Stomach (tissue), 4 donors: Measurements from ENCODE around the gene THAP6.
A peak's percentile ranks its signal among the peaks of the same experiment; 100 is the strongest.

Experiments used
- CTCF ChIP-seq, 7 experiments: fragments of 450-650 bp in 4 of 7; fragments of 200-600 bp in 3 of 7; sonication (generic) in 3 of 7; IDR thresholded peaks; one replicate each; pipeline ENCODE4 v1.5.1; 2016 to 2019; ENCODE audit warnings: antibody characterized with exemption in 7 of 7, control low read depth in 2 of 7, mild to moderate bottlenecking in 1 of 7
- EP300 ChIP-seq: sonication (generic); formaldehyde crosslinking; IDR thresholded peaks from one replicate; pipeline ENCODE4 v1.6.1; 2017; ENCODE audit warnings: antibody characterized with exemption
- POLR2A ChIP-seq, 4 donors: fragments of 450-650 bp; IDR thresholded peaks; one replicate each; pipeline ENCODE4 v1.6.1; 2016; ENCODE audit warnings: antibody characterized with exemption in 4 of 4, control low read depth in 2 of 4, mild to moderate bottlenecking in 1 of 4, moderate library complexity in 1 of 4
- POLR2AphosphoS5 ChIP-seq, 3 donors: sonication (generic); formaldehyde crosslinking; IDR thresholded peaks; one replicate each; pipeline ENCODE4 v1.6.1; 2016; ENCODE audit warnings: antibody characterized with exemption in 3 of 3

DNA sequence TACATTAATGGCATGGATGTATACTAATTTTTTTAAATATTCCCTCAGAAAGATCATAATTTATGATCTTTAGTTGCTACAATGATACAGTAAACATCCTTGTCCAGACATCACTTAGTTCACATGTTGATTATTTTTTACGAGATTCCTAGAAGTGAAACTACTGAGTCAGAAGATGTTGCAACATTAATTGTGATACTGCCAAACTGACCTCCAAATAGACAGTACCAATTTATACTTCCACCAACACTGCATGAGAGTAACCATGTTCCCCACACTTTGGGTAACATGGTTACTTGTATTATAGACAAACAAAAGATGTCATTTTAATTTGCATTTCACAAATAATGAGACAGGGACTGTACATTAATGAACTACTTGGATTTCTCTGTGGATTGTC lies 19.7 kb upstream of the THAP6 start:
- no peak for TF ChIP-seq CTCF (IDR thresholded peaks at IDR 0.05)
- no peak for TF ChIP-seq EP300
- no peak for TF ChIP-seq POLR2A (IDR thresholded peaks at IDR 0.05)
- peak in 1 of 3 donors; percentile 31 for TF ChIP-seq POLR2AphosphoS5 (IDR thresholded peaks at IDR 0.05)
